ENCODE results near the gene ARHGEF19. TPM values are rescaled to one million over a fixed set of nuclear protein-coding genes. Genes with fewer than 3 reads are reported as not detected.

Gene ARHGEF19
- total and polyA plus RNA-seq, 9 of the 15 experiments (the other 6 are each of a cell fraction or from before 2014, with no cell fraction given): 0.73 to 21.0 (median 5.2) TPM

DNA sequence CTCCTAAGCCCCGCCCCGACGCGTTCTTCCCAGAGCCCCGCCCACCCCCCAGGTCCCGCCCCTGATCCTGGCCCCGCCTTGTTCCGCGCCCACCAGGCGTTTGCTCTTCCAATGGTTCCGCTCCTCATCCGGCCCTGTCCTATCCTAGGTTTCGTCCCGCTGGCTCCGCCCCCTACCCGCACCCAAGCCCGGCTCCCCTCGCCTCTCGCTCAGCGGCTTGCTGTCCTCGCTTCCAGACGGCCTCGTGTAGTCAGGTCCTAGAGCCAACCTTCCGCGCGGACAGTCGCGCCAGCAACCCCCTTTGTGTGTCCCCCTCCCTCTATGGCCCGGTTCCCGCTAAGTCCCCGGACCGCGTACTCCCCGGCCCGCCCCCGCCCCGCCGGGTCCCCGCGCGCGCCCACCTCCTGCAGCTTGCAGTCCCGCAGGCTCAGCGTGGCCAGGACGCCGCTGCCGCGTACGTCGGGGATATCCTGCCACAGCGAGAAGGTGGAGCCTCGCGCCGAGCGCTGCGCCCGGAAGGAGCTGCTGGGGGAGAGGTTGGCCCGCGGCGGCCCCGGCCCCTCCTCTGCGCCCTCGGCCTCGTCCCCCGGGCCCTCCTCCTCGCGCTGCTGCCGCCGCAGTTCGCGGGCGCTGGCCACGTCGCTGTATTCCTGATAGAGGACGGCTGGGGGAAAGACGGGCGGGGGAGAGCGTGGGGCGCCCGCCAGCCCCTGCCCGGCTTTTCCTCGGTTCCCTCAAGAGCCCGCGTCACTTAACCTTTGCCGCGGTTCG, 5.7 kb downstream of the ARHGEF19 start (continued):
- TF ChIP-seq KDM2B (CRISPR knock-in tag; IDR thresholded peaks at IDR 0.05): 0 out of 2 replicates have a peak, but pooled peaks have one; percentile 79
- TF ChIP-seq PCBP2 (IDR thresholded peaks at IDR 0.05; ENCODE audit: low read depth, low read length, poor library complexity, severe bottlenecking): no peak
- peak; percentile 38 for TF ChIP-seq SMAD1 (IDR thresholded peaks at IDR 0.05; ENCODE audit: low read depth, low read length, partially characterized antibody)
- TF ChIP-seq, protein P1, sequence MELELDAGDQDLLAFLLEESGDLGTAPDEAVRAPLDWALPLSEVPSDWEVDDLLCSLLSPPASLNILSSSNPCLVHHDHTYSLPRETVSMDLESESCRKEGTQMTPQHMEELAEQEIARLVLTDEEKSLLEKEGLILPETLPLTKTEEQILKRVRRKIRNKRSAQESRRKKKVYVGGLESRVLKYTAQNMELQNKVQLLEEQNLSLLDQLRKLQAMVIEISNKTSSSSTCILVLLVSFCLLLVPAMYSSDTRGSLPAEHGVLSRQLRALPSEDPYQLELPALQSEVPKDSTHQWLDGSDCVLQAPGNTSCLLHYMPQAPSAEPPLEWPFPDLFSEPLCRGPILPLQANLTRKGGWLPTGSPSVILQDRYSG (tag; conservative IDR thresholded peaks at IDR 0.05; ENCODE audit: low read depth): peak; percentile 68; the same call in 1 of the 2 replicates
- TF ChIP-seq, protein P2, sequence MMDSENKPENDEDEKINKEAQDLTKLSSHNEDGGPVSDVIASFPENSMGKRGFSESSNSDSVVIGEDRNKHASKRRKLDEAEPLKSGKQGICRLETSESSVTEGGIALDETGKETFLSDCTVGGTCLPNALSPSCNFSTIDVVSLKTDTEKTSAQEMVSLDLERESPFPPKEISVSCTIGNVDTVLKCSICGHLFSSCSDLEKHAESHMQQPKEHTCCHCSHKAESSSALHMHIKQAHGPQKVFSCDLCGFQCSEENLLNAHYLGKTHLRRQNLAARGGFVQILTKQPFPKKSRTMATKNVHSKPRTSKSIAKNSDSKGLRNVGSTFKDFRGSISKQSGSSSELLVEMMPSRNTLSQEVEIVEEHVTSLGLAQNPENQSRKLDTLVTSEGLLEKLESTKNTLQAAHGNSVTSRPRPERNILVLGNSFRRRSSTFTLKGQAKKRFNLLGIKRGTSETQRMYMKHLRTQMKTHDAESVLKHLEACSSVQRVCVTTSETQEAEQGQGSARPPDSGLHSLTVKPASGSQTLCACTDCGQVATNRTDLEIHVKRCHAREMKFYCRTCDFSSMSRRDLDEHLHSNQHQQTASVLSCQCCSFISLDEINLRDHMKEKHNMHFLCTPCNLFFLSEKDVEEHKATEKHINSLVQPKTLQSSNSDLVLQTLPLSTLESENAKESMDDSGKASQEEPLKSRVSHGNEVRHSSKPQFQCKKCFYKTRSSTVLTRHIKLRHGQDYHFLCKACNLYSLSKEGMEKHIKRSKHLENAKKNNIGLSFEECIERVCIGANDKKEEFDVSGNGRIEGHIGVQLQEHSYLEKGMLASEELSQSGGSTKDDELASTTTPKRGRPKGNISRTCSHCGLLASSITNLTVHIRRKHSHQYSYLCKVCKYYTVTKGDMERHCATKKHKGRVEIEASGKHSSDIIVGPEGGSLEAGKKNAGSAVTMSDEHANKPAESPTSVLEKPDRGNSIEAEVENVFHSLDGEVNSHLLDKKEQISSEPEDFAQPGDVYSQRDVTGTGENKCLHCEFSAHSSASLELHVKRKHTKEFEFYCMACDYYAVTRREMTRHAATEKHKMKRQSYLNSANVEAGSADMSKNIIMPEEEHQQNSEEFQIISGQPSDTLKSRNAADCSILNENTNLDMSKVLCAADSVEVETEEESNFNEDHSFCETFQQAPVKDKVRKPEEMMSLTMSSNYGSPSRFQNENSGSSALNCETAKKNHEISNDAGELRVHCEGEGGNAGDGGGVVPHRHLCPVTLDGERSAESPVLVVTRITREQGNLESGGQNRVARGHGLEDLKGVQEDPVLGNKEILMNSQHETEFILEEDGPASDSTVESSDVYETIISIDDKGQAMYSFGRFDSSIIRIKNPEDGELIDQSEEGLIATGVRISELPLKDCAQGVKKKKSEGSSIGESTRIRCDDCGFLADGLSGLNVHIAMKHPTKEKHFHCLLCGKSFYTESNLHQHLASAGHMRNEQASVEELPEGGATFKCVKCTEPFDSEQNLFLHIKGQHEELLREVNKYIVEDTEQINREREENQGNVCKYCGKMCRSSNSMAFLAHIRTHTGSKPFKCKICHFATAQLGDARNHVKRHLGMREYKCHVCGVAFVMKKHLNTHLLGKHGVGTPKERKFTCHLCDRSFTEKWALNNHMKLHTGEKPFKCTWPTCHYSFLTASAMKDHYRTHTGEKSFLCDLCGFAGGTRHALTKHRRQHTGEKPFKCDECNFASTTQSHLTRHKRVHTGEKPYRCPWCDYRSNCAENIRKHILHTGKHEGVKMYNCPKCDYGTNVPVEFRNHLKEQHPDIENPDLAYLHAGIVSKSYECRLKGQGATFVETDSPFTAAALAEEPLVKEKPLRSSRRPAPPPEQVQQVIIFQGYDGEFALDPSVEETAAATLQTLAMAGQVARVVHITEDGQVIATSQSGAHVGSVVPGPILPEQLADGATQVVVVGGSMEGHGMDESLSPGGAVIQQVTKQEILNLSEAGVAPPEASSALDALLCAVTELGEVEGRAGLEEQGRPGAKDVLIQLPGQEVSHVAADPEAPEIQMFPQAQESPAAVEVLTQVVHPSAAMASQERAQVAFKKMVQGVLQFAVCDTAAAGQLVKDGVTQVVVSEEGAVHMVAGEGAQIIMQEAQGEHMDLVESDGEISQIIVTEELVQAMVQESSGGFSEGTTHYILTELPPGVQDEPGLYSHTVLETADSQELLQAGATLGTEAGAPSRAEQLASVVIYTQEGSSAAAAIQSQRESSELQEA (IDR thresholded peaks at IDR 0.05; ENCODE audit: low read depth): no peak
- peak; percentile 88 for TF ChIP-seq CTBP1 (IDR thresholded peaks at IDR 0.05; ENCODE audit: borderline replicate concordance)
- TF ChIP-seq, protein P3, sequence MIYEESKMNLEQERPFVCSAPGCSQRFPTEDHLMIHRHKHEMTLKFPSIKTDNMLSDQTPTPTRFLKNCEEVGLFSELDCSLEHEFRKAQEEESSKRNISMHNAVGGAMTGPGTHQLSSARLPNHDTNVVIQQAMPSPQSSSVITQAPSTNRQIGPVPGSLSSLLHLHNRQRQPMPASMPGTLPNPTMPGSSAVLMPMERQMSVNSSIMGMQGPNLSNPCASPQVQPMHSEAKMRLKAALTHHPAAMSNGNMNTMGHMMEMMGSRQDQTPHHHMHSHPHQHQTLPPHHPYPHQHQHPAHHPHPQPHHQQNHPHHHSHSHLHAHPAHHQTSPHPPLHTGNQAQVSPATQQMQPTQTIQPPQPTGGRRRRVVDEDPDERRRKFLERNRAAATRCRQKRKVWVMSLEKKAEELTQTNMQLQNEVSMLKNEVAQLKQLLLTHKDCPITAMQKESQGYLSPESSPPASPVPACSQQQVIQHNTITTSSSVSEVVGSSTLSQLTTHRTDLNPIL (CRISPR knock-in tag; IDR thresholded peaks at IDR 0.05): no peak
- TF ChIP-seq, protein P4, sequence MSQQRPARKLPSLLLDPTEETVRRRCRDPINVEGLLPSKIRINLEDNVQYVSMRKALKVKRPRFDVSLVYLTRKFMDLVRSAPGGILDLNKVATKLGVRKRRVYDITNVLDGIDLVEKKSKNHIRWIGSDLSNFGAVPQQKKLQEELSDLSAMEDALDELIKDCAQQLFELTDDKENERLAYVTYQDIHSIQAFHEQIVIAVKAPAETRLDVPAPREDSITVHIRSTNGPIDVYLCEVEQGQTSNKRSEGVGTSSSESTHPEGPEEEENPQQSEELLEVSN (IDR thresholded peaks at IDR 0.05; ENCODE audit: borderline replicate concordance in 1 of 2, extremely low read depth in 1 of 2, insufficient read depth in 1 of 2, insufficient read length in 1 of 2, low read depth in 1 of 2, low read length in 1 of 2, poor library complexity in 1 of 2, severe bottlenecking in 1 of 2): peak; percentile 65 to 66
- TF ChIP-seq STAG1 (CRISPR knock-in tag; IDR thresholded peaks at IDR 0.05; ENCODE audit: borderline replicate concordance): no peak

All from K562 (cell line).